GM18517 (cell line): ENCODE measurements around the gene SYS1.

Experiments used
- ATAC-seq: cut with Tn5 transposase; IDR thresholded peaks from one replicate; pipeline ENCODE4 v1.9.1; 2021; ENCODE audit warnings: mild to moderate bottlenecking, moderate library complexity; ENCODE audit not compliant: unreplicated experiment

SYS1 gene

GRCh38 chr20:45374966-45375365 lies 12.0 kb downstream of the SYS1 start:
- no peak for ATAC-seq

- no peak for ATAC-seq
These were observed 14.3 kb downstream of the SYS1 start for GRCh38 chr20:45377269-45377668.

GRCh38 chr20:45378191-45378590 lies 15.2 kb downstream of the SYS1 start, which contains the start of gene TP53TG5:
TSS of gene TP53TG5 (minus strand) at chr20:45378325. CDS start at chr20:45378236, 89 bp downstream.
- no peak for ATAC-seq

GRCh38 chr20:45387274-45387673 lies 24.3 kb downstream of the SYS1 start:
- ATAC-seq: no peak

- ATAC-seq: no peak
These were observed 28.0 kb downstream of the SYS1 start for GRCh38 chr20:45390931-45391330.

GRCh38 chr20:45391559-45391958 lies 28.6 kb downstream of the SYS1 start:
- ATAC-seq: no peak

GRCh38 chr20:45392733-45393132 lies 29.8 kb downstream of the SYS1 start:
- no peak for ATAC-seq

- ATAC-seq: no peak
These were observed 31.5 kb downstream of the SYS1 start for GRCh38 chr20:45394221-45395113.

GRCh38 chr20:45395114-45395415 lies 32.1 kb downstream of the SYS1 start:
- ATAC-seq: no peak

GRCh38 chr20:45399018-45399417 lies 36.1 kb downstream of the SYS1 start:
- ATAC-seq: no peak

- no peak for ATAC-seq
These were observed 37.5 kb downstream of the SYS1 start for GRCh38 chr20:45400346-45401031.

GRCh38 chr20:45402946-45403345 lies 40.0 kb downstream of the SYS1 start:
- no peak for ATAC-seq

GRCh38 chr20:45404438-45404837 lies 41.5 kb downstream of the SYS1 start:
- ATAC-seq: no peak

- no peak for ATAC-seq
These were observed 42.8 kb downstream of the SYS1 start for GRCh38 chr20:45405571-45406259.

- no peak for ATAC-seq
These were observed 43.5 kb downstream of the SYS1 start for GRCh38 chr20:45406260-45407066.

GRCh38 chr20:45407067-45407745 lies 44.2 kb downstream of the SYS1 start:
- no peak for ATAC-seq

GRCh38 chr20:45407783-45408645 lies 45.1 kb downstream of the SYS1 start, which contains the start of gene DBNDD2:
TSS of gene DBNDD2 (plus strand) at chr20:45408289. CDS start at chr20:45408468, 179 bp downstream.
- ATAC-seq: no peak

GRCh38 chr20:45408646-45409213 lies 45.8 kb downstream of the SYS1 start:
- no peak for ATAC-seq
